Measurements from ENCODE around the gene TMPRSS9. TPM values are rescaled to one million over a fixed set of nuclear protein-coding genes. Genes with fewer than 3 reads are reported as not detected.
A peak's percentile ranks its signal among the peaks of the same experiment; 100 is the strongest.
"Not testable (repeated sequence)": the region's sequence is repeated elsewhere in the genome, so short reads cannot be mapped to it uniquely, and the experiment has no call there.

Gene TMPRSS9
- total RNA-seq, 4 donors from 2014 or later: 0.12 TPM; not detected in 3

- no peak for TF ChIP-seq CTCF (IDR thresholded peaks at IDR 0.05)
- DNase-seq (ENCODE audit: low spot score) (no peak), ATAC-seq (ENCODE audit: low FRiP score) (no peak)
Measured at GRCh38 chr19:2453431-2454025, 93.5 kb downstream of the TMPRSS9 start.

- TF ChIP-seq CTCF (IDR thresholded peaks at IDR 0.05): no peak
- ATAC-seq (ENCODE audit: low FRiP score) (no peak), DNase-seq (ENCODE audit: low spot score) (no peak)
Measured at GRCh38 chr19:2454199-2454961, 94.3 kb downstream of the TMPRSS9 start.

DNA sequence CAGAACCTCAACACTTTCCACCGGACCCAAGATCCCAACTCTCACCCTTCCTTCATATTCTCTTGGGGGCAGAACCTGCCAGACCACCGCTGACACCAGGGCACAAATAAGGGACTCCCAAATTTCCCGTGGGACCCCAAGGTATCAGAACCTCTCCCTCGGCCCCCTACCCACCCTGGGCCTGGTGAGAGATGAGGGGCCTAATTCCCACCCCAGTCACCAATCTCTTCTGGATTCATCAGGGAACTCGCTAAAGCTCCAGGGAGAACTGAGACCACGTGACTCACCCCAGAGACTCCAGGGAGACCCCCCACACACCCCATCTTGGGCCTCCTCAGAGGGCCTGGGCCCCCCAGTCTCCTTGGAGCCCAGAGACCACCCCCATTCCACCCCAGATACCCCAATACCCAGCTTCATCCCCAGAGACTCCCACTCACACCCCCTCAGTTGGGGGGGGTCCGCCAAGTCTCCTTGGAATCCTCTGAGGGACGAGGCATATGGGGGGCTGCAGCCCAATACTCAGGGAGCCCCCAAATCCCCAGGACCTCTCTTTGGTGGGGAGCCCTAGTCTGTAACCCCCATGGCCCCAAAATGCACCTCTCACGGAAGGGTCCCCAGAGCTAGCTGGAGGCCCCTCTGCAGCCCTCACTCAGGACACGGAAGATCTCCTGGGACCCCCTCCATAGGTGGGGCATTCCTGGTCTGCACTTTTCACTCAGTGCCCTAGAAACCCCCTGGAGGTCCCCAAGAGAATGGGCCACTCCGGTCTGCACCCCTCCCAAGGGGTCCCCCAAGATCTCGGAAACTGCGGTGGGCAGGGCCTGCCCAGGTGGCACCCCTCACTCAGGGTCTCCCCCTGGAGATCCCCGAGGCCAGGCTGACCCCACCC is 95.1 kb downstream of the TMPRSS9 start:
- TF ChIP-seq CTCF (IDR thresholded peaks at IDR 0.05): no peak
- ATAC-seq (ENCODE audit: low FRiP score) (no peak), DNase-seq (ENCODE audit: low spot score) (no peak)

DNA sequence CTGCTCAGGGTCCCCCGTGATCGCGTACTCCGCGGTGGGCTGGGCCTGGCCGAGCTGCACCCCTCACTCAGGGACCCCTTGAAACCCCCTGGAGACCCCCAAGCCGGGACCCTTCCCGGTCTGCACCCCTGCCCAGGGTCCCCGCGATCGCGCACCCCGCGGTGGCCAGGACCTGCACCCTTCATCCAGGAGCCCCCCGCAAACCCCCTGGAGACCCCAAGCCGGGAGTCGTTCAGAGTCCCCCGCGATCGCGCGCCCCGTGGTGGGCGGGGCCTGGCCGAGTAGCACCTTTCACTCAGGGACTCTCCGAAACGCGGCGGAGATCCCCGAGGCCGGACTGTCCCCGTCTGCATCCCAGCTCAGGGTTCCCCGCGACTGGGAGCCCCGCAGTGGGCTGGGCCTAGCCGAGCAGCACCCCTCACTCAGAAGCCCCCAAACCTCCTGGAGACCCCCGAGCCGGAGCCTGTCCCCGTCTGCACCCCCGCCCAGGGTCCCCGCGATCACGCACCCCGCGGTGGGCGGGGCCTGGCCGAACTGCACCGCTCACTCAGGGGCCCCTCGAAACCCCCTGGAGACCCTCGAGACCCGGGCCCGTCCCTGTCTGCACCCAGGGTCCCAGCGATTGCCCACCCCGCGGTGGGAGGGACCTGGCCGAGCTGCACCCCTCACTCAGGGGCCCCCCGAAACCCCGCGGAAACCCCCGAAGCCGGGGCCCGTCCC is 95.9 kb downstream of the TMPRSS9 start:
- peak; percentile 36 for DNase-seq (ENCODE audit: low spot score)
- peak; percentile 55 for ATAC-seq (ENCODE audit: low FRiP score)
- TF ChIP-seq CTCF (IDR thresholded peaks at IDR 0.05): no peak

GRCh38 chr19:2457394-2458037 is 97.5 kb downstream of the TMPRSS9 start:
- DNase-seq (ENCODE audit: low spot score): no peak
- no peak for TF ChIP-seq CTCF (IDR thresholded peaks at IDR 0.05)

GRCh38 chr19:2458054-2458453 is 98.0 kb downstream of the TMPRSS9 start:
- no peak for DNase-seq (ENCODE audit: low spot score)
- no peak for ATAC-seq (ENCODE audit: low FRiP score)
- no peak for TF ChIP-seq CTCF (IDR thresholded peaks at IDR 0.05)

More at GRCh38 chr19:2457394-2458037, 97.5 kb downstream of the TMPRSS9 start:
- no peak for ATAC-seq (ENCODE audit: low FRiP score)

GRCh38 chr19:2458776-2459175 is 98.7 kb downstream of the TMPRSS9 start:
- not testable (repeated sequence) for ATAC-seq (ENCODE audit: low FRiP score); DNase-seq (ENCODE audit: low spot score)
